Stimulated activated CD4-positive, alpha-beta T cell treated with anti-CD3 and anti-CD28 coated beads, Interleukin-2, amount 100 ng/mL, for 4 hours (primary cell): ENCODE measurements around the gene LIN28A.

Experiments used
- DNase-seq: peaks from one replicate; pipeline ENCODE4 v3.0.0-alpha.2; 2020; ENCODE audit warnings: low read depth

LIN28A gene

GRCh38 chr1:26387447-26387846 lies 23.2 kb upstream of the LIN28A start:
- DNase-seq = no peak

- no peak for DNase-seq
Observed at GRCh38 chr1:26388791-26389445, 21.7 kb upstream of the LIN28A start.

- no peak for DNase-seq
Observed at GRCh38 chr1:26389604-26390247, 20.9 kb upstream of the LIN28A start.

- DNase-seq = no peak
Observed at GRCh38 chr1:26391450-26391849, 19.2 kb upstream of the LIN28A start.

- DNase-seq = no peak
Observed at GRCh38 chr1:26395754-26396153, 14.9 kb upstream of the LIN28A start.

- DNase-seq = no peak
Observed at GRCh38 chr1:26399034-26399433, 11.6 kb upstream of the LIN28A start.

GRCh38 chr1:26401891-26402290 lies 8.7 kb upstream of the LIN28A start:
- no peak for DNase-seq

- DNase-seq = no peak
Observed at GRCh38 chr1:26403656-26404055, 7.0 kb upstream of the LIN28A start.

GRCh38 chr1:26404641-26405040 lies 6.0 kb upstream of the LIN28A start:
- no peak for DNase-seq

- no peak for DNase-seq
Observed at GRCh38 chr1:26405281-26405915, 5.2 kb upstream of the LIN28A start.

- peak; percentile 62 for DNase-seq
Observed at GRCh38 chr1:26408604-26409003, 2.0 kb upstream of the LIN28A start.

GRCh38 chr1:26409191-26409807 lies 1.3 kb upstream of the LIN28A start:
- DNase-seq = no peak

GRCh38 chr1:26411624-26412074 lies 1.0 kb downstream of the LIN28A start:
- no peak for DNase-seq

GRCh38 chr1:26412180-26412840 lies 1.7 kb downstream of the LIN28A start:
- no peak for DNase-seq

- no peak for DNase-seq
Observed at GRCh38 chr1:26413031-26413430, 2.4 kb downstream of the LIN28A start.

- DNase-seq = peak; percentile 79
Observed at GRCh38 chr1:26417111-26417759, 6.6 kb downstream of the LIN28A start.

GRCh38 chr1:26418865-26419349 lies 8.3 kb downstream of the LIN28A start:
- DNase-seq = no peak

- no peak for DNase-seq
Observed at GRCh38 chr1:26419494-26419893, 8.9 kb downstream of the LIN28A start.

- DNase-seq = no peak
Observed at GRCh38 chr1:26429721-26430120, 19.1 kb downstream of the LIN28A start.

GRCh38 chr1:26431979-26432695 lies 21.5 kb downstream of the LIN28A start, which contains the start of gene DHDDS:
TSS of gene DHDDS (plus strand) at chr1:26432321. CDS start at chr1:26432946, 625 bp downstream.
- DNase-seq = peak; percentile 98

- no peak for DNase-seq
Observed at GRCh38 chr1:26432793-26433192, 22.2 kb downstream of the LIN28A start.
